MV-4-11 (cell line): ENCODE results near the gene HDAC7.
"Not testable (repeated sequence)": the region's sequence is repeated elsewhere in the genome, so short reads cannot be mapped to it uniquely, and the experiment has no call there.

Source experiments
- DNase-seq: peaks from one replicate; lab custom pipeline; 2025; lab: John Stamatoyannopoulos, UW

Gene HDAC7

DNA sequence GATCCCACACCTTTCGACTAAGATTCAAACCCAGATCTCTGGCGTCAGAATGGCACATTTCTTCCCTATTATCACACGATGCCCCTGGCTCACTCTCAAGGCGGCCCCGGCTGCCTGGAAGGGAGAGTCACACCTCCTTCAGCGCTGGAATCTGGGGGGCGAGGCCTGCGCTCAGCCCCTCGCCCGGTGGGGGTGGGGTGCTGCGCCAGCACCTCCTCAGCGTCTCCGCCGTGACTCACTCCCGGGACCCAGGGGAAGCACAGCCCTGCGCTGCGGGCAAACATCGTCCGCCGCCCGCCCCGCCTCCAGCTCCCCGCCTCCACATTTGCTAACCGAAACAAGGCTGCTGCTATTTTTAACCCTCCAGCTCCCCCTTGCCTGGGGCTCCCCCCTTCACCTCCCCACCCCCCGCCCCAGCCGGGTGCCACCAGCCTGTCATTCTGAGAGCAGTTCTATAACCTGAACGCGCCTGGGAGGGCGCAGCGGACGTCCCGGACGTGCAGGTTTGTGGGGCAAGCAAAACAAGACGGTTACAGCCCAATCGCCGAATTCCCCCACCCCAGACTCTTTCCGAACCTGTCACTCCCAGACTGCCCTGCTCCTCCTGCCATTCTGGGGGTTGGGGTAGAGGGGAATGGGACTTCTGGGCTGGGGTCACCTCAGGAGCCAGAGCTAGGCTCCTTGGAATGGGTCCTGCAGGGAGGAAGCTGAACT is 6.7 kb downstream of the HDAC7 start:
- DNase-seq = peak; percentile 87

DNA sequence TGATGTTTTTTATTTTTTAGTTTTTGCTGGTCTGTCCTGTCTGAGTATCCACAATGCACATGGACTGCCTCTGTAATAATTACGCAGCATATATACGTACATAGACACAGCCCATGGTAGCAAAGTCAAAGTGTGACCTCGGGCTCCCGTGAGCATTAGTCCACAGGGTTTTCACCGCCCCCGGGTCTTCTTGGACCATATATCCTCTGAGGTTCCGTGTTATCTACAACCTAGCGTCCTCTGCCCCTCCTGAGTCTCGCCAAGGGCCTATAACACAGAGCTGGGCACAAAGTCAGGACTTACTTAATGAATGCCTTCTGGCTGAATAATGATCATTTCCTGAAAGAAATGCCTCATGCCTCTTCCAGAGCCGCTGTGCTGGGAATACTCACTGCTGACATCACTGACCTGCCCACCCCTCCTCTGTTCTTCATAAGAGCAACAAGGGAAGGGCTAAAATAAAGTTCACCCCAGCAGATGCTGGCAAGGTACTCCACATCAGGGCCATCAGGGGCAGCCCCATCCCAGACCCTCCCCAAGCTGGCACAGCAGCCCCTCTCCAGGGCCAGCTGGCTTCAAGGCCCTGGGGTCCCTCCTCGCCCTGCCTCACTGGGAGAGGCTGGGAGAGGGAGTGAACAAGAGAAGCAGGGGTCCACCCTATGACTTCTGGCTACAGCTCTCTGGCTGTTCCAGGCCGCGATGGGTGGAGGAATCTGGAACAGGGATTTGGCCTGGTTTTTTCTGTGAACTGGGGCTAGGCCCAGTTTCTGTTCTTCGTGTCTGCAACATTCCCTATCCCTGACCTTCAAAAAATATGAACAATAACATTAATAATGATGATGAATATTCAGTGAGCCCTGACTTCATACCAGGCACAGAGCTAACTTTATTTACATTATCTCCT is 7.9 kb downstream of the HDAC7 start:
- no peak for DNase-seq

DNA sequence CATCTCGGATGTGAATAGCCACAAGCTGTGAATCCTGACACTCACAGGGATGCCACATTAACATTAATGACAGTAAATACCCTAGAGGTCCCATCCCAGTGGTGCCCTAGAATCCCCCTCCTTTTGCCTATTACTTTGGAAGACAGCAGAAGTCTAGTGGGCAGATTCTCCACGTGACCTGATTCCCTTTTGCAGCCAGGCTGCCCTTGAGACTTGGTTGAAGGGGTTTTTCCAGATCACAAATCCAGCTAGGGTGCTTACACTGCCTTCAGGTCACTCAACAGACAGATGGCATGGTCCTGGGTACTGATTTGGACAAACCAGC is 8.7 kb downstream of the HDAC7 start:
- DNase-seq = no peak

DNA sequence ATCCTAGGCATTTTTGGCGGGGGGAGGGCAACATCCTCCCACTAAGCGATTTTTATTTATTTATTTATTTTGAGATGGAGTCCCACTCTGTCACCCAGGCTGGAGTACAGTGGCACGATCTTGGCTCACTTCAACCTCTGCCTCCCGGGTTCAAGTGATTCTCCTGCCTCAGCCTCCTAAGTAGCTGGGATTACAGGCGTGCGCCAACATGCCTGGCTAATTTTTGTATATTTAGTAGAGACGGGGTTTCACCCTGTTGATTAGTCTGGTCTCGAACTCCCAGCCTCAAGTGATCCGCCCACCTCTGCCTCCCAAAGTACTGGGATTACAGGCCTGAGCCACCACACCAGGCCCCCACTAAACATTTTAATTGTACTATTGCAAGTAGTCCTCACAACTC is 10.2 kb downstream of the HDAC7 start:
- not testable (repeated sequence) for DNase-seq

DNA sequence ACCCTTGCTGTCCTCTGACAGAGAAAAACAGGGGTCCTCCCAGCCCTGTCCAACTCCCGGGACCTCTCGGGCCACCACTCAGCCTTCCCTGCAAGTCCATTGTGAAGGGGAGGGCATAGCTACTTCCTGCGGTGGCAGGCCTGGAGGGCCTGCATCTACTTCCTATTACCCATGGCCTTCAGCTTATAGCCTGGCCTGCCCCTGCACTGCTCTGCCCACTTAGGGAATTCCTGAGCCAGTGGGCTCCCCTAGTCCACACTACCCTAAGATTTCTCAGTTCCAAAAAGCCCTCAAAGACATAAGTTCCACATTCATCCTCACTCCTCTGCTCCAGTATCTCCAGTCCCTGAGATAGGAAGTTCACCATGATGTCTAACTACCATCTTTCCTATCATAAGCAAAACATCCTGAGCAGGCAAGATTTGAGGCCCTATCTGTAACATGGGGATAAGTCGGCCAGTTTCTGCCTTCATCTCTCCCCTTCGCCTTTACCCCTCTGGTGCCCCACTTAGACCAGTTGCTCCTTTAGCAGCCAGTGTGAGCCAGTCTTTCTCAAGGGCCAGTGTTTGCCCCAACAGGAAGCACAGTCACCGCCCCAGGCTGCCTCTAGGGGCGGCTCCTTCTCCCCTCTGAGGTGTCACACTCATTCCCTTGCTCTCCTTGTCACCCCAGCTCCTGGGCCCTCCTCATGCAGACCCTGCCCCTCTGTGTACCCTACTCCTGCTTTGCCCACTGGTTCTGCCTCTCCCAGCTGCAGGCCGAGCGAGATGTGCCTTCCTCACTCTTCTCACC is 10.9 kb downstream of the HDAC7 start:
- DNase-seq = peak; percentile 52

DNA sequence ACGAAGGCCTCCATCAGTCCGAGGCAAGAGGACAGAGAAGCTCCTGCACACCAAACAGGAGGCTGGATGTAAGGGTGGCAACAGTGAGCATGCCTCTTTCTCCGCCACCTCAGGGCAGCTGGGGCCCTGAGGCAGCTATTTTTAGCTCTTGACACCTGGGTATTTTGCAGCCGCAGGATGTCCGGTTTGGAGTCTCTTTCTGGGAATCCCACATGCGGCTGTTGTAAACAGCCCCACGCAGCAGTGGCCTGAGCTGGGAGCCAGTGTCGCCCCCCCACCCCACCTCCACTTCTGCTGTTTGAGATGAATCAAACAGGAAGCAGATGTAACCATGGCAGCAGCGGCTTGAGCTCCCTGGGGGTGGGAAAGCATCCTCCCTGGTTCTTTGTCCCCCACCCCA is 11.7 kb downstream of the HDAC7 start:
- DNase-seq = peak; percentile 51

DNA sequence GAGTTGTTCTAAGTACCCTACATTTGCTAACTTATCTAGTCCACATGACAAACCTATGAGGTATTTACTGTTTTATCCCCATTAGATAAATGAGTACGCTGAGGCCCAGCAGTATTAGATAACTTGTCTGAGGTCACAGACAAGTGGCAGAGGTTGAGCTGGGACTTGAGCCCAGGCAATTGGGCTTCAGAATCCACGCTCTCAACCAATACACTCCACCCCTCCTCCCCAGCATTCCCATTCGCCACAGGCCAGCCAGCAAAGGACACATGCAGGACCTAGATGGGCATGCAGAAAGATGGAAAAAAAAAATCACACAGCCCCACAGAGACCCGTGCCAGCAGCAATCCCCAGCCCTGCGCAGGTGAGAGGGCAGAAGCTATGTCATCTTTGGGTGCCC is 12.4 kb downstream of the HDAC7 start:
- DNase-seq = no peak

DNA sequence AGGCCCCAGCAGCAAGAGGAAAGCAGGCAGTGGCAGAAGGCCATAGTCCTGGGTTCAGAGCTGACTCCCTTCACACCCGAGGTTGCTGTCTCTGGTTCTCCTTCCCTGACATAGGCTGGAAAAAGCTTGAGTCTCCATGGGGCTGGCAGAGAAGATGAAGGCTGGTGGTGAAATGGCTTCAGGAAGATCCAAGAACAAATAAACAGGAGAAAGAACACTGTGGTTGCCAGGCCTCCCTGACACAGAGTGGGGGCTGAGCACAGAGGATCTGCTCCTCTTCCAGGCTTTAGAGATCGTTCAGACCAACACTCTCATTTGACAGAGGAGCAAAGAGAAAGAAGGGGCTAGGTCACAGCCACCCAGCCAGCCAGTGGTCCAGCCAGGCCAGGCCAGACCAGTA is 14.3 kb downstream of the HDAC7 start:
- DNase-seq = no peak

DNA sequence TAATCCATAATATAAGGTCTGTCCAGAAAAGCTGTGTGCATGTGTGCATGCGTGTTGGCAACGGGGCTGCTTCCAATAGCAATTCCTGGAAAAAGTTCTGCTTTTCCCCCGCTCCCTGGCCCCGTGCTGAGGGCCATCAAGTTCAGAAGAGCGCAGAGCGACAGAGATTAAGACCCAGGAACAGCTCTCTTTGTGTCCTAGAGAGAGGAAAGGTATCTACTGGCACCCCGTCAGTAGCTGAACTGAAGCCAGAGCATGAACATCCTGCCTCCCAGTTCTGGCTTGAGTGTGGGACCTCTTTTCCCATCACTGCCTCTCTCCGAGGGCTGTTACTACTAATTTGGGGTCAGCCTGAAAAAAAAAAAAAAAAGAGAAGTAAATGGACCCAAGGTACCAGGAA is 15.5 kb downstream of the HDAC7 start:
- DNase-seq = no peak

DNA sequence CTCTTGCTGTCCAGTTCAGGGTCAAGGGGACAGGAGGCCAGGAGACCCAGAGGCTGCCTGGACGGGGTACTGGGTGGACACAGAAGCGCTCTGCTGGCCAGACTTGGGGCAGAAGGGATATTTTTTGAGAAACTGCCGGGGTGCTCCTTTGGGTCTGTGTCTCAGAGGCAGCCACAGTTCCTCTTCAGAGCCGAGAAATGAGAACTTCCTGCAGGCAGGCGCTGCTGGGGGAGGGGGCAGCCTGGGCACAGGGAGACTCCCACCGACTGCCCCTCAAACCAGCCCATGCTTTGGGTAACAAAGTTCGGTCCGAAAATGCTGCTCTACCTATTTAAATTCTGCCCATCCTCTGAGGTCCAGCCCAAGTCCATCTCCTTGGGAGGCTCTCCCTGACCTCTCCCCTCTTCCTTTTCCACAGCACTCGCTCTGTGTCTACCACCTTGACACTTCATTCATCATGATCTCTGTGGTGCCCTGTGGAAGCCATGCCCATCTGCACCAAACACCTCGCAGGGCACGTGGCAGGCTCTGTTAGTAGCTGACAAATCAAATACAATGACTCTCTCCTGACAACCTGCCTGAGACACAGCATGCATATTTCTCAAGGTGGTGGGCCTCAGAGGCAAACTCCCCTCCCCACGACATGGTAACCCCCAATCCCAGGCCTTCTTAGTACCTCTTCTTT is 16.4 kb downstream of the HDAC7 start:
- DNase-seq = peak; percentile 18

DNA sequence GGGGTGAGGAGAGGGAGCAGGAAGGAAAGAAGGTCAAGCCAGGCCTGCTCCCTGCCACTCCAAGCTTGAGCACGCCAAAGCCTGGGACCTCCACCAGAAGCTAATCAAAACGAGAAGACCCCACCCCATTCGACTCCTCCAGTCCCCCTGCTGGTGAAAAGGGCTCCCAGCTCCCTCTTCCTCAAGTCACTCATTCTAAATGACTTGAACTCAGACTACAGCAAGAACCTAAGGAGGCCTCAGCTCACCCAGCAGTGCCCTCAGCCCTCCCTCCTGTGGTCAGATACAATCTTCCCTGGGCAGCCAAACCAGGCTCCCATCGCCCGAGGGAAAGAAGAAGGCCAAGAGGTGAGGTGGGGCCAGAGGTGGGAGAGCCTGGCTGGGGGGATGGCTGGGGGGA is 17.4 kb downstream of the HDAC7 start:
- no peak for DNase-seq

DNA sequence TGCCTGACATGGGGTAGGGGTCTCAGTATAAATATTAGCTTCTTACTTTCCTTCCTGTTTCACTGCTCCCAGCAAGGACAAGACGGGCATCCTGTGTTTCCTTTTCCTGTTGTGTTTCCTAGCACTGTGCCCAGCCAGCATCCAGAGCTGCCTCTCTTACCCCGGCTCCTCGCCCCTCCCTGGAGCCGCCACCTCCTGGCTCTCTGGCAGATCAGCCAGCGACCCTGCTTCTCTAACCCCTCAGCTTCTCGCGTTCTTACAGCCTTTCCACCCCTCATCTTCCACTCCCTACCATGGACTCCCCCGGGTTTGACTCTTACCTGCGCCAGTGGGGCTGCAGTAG is 17.8 kb downstream of the HDAC7 start:
- DNase-seq = no peak

DNA sequence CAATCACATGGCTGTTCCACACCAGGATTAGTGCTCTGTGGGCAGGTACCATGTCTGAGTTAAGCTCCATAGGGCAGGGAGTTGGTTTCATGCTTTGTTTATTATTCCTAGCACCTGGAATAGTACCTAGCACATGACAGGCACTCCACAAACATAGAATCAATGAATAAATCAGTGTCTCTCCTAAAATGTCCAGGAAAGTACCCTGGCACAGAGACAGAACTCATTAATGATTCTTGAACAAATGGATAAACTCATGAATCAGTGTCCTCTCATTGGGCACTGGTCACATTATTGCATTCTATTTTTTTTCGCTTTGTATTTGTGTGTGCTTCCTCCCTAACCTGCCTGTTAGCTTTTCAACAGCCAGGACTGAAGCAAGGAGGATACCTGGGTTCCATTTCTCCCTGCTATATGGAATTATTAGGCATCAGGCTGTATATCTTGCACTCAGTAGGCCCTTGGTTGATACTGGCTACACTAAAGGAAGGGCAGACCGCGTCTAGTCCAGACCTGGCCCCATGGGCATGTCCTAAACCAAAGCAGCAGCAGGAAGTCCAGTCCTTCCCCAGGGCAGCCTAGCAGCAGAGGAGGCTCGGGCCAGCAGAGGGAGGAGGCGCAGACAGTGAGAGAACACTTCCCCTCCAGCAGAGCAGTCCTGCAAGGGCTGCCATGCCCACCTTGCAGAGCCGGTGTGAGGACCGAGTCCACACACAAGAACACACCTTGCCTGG is 18.4 kb downstream of the HDAC7 start:
- DNase-seq = no peak

DNA sequence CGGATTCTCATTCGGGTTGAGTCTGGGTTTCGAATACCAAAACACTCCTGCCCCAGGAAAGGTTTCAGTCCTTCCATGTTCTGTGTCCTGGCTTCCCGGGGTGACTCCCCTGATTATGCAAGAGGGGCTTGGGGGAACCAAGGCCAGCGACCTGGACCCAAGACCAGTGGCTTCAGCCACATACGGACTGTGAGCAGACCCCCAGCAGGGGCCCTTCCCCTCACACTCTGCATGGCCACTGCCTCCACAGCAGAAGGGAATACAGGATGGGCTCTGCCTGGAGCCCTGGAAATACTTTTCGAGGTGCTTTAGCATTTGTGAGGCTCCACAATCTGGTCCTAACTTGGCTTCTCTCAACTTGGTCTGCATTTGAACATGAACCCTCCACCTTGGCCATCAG is 19.1 kb downstream of the HDAC7 start:
- DNase-seq = no peak

DNA sequence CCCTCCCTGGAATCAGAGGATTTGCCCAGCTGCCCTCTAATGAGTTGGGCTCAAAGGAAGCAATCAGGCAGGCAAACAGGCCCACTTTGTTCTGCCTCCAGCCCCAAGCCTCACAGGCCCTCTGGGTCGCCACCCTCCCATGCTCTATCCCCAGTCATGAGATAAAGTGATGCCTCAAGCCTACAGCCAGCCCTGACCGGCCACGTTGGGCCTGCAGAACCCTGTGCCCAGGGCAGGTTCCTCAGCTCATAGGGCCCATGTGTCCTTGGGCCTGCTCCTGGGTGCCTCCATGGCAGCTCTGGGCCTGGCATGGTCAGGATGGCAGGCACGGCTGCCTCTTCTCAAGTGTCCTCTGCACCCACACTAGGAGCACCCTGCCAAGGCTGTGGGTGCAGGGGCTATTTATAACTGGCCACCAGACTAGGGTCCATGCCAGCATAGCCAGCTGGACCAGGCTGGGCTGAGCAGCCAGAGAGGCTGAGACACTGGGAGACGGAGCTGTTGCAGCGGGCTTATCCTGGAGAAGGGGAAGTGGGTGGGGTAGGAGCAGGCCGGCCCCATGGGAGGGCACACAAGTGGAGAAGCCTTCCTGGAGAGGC is 20.2 kb downstream of the HDAC7 start:
- DNase-seq = no peak

DNA sequence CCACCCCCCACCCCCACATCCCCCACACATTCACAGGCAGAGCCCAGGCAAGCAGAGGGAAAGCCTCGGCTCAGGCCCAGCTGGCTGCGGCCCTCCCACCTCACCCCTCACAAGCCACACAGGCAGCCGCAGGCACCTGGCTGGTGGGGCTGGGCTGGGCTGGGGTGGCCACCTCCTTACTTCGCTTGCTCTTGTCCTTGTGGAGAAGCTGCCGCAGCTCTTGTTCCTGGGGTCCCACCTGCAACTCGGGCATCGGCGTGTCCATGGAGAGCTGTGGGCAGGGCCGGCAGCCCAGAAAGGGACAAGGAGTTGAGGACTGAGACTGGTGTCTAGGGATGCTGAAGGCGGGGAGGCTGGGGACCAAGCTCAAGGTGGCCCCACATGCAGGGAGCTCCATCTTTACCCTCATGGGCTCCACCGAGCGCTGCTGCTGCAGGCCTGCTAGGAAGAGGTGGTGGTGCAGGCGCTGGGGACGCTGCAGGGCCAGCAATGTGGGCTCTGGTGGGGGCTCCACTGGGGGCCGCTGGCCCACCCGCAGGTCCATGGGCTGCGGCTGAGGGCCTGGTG is 21.2 kb downstream of the HDAC7 start:
- no peak for DNase-seq

DNA sequence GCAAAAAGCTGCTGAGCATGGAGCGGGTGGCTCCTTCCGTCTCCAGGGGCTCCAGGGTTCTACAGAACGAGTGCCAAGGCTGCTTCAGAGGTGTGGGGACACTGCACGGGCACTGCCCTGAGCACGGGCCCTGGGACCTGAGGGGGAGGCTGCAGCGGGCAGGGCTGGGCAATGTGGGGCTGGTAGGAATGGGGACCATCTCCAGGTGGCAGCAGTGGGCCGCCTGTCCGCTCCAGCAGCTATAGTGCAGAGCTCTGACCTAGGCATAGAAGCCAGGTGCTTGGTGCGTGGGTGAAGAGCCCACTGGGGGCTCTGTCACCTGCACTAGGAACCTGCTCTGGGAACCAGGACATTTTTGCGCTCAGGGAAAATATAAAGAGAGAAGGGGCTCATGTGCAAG is 22.3 kb downstream of the HDAC7 start:
- DNase-seq = no peak

DNA sequence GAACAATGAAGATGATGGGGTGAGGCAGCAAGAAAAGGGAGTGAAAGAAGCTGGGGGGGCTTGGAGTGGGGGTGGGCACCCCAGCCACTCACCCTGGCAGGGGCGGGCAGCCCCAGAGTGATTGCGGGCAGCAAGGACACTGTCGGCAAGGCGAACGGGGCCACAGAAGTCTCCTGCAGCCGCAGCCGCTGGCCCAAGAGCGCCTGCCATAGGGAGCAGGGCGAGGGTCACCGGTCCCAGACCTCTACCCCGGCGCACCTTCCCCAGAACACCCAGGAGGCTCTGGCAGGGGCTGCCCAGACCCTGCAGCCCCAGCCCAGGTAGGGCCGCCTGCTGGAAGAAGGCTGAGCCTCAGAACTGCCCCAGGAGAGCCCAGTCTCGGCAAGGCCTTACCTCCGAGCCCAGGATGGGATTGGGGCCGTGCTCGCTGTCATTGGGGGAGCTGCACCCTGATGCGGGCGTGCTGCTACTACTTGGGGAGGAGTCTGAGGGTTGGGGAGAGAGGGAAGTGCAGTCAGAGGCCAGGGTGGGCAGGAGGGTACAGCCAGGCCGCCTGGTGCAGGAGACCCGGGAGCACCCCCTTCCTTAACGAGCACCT is 23.8 kb downstream of the HDAC7 start:
- DNase-seq = no peak

DNA sequence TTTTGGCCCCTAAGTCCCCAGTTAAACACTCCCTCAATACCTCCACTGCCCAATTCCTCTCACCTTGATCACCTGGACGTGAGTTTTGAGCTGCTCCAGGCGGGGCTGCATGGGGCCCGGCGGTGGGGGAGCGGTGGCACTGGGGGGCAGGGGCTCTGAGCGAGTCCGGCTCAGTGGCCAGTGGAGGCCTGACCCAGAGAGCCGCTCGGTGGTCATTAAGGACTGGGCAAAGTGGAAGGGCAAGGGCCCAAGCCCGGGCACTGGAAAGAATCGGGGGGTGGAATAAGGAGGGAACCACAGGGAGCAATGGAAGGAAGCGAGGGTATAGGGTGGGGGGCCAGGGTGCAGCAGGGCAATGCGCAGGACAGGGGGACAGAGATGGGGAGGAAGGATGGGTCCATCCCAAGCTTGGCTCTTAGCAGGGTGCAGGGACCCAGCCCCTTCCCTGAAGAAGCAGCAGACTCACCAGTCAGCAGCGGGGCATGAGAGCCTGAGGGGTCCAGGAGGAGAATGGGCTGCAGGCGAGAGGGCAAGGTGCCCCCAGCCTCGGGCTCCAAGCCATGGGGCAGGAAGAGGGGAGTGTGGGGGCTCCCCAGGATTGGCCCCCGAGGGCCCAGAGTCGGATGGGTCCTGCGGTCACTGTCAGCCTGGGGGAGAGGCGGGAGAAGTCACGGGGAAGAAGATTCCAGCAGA is 24.4 kb downstream of the HDAC7 start:
- DNase-seq = no peak

DNA sequence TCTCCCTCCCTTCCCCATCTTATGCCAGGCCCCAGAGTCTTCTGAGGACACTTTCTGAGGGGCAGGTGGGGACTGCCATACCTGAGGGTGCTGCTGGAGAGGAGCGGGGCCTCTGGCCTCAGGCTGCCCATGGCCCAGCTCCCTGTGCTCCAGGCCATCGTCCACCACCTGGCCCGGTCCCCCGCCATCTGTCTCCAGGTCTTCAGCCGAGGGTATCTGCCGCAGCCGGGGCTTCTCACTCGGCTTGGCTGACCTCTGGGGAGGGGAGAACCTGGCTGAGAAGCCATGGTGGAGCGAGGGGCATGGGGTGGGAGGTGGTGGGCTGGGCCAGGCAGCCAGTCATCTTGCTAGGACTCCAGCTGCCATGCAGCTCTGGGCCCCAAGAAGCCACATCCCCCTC is 25.0 kb downstream of the HDAC7 start:
- no peak for DNase-seq
